Calu3 (cell line): ENCODE measurements around the gene CCL2. TPM values are rescaled to one million over a fixed set of nuclear protein-coding genes. Genes with fewer than 3 reads are reported as not detected.

ENCODE experiments used
- BruUV-seq: library from RNA; stranded (reverse); fragments of 400-500 nt; replicated peaks from 2 replicates; lab custom pipeline; 2021; lab: Mats Ljungman, UMichigan
- CTCF ChIA-PET: fragments of 300-600 bp; sonication (Branson Sonifier 250); formaldehyde crosslinking; loops from one replicate; lab custom pipeline; 2022; ENCODE audit warnings: antibody characterized with exemption; lab: Charles Lee
- DNase-seq: peaks from one replicate; pipeline ENCODE4 v3.0.0; 2022
- H3K27ac Mint-ChIP-seq: one replicate; pipeline ENCODE4 v1.8.0; 2022; ENCODE audit warnings: mixed read lengths; ENCODE audit not compliant: unreplicated experiment
- H3K27me3 Mint-ChIP-seq: one replicate; pipeline ENCODE4 v1.8.0; 2022; ENCODE audit warnings: mixed read lengths; ENCODE audit not compliant: unreplicated experiment
- H3K36me3 Mint-ChIP-seq: one replicate; pipeline ENCODE4 v1.8.0; 2022; ENCODE audit warnings: mild to moderate bottlenecking, moderate library complexity, mixed read lengths; ENCODE audit not compliant: insufficient read depth, unreplicated experiment
- H3K4me1 Mint-ChIP-seq: one replicate; pipeline ENCODE4 v1.8.0; 2022; ENCODE audit warnings: mild to moderate bottlenecking, low read depth, mixed read lengths; ENCODE audit not compliant: unreplicated experiment
- H3K4me3 Mint-ChIP-seq: one replicate; pipeline ENCODE4 v1.8.0; 2022; ENCODE audit warnings: mild to moderate bottlenecking, low read depth, moderate library complexity, mixed read lengths; ENCODE audit not compliant: unreplicated experiment
- H3K9me3 Mint-ChIP-seq: one replicate; pipeline ENCODE4 v1.8.0; 2022; ENCODE audit warnings: low read depth, mixed read lengths; ENCODE audit not compliant: unreplicated experiment
- intact Hi-C: fragments of 100-400 bp; cut with micrococcal nuclease; formaldehyde crosslinking; loops from one replicate; pipeline ENCODE4 v1.10.0; 2022; ENCODE audit not compliant: unreplicated experiment
- total RNA-seq: library from RNA; stranded (reverse); gene quantifications from 2 replicates; pipeline ENCODE4 v1.2.3, GENCODE V29; 2022
- TF ChIP-seq, protein P1 (sequence below): fragments of 200-600 bp; IDR thresholded peaks from one replicate; pipeline ENCODE4 v1.8.0; 2022; ENCODE audit warnings: antibody characterized with exemption; ENCODE audit not compliant: unreplicated experiment

CCL2 gene
- total RNA-seq, 1 experiment from 2014 or later: 6.0 TPM

GRCh38 chr17:34221411-34221810, 33.7 kb upstream of the CCL2 start:
- DNase-seq: no peak
- H3K4me1 Mint-ChIP-seq: no peaks in the 10 kb centered on the region
- BruUV-seq: no TSS peak
- no peaks in the 10 kb centered on the region for H3K36me3 Mint-ChIP-seq
- TF ChIP-seq, protein P1, sequence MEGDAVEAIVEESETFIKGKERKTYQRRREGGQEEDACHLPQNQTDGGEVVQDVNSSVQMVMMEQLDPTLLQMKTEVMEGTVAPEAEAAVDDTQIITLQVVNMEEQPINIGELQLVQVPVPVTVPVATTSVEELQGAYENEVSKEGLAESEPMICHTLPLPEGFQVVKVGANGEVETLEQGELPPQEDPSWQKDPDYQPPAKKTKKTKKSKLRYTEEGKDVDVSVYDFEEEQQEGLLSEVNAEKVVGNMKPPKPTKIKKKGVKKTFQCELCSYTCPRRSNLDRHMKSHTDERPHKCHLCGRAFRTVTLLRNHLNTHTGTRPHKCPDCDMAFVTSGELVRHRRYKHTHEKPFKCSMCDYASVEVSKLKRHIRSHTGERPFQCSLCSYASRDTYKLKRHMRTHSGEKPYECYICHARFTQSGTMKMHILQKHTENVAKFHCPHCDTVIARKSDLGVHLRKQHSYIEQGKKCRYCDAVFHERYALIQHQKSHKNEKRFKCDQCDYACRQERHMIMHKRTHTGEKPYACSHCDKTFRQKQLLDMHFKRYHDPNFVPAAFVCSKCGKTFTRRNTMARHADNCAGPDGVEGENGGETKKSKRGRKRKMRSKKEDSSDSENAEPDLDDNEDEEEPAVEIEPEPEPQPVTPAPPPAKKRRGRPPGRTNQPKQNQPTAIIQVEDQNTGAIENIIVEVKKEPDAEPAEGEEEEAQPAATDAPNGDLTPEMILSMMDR: no peak
- CTCF ChIA-PET: no interaction called here
- intact Hi-C loops: no loop called here
- no peak overlapping the region for H3K27ac Mint-ChIP-seq
- no peak overlapping the region for H3K4me3 Mint-ChIP-seq
- peaks cover 4% of the 10 kb centered on the region for H3K9me3 Mint-ChIP-seq
- peaks cover 41% of the 10 kb centered on the region for H3K27me3 Mint-ChIP-seq

GRCh38 chr17:34222722-34223497, 32.2 kb upstream of the CCL2 start:
- BruUV-seq: no TSS peak
- no peaks in the 10 kb centered on the region for H3K36me3 Mint-ChIP-seq
- DNase-seq: no peak
- H3K27me3 Mint-ChIP-seq: peaks cover 55% of the 10 kb centered on the region
- intact Hi-C loops: no loop called here
- CTCF ChIA-PET: no interaction called here
- H3K4me3 Mint-ChIP-seq: no peak overlapping the region
- peaks cover 2% of the 10 kb centered on the region for H3K9me3 Mint-ChIP-seq
- TF ChIP-seq, protein P1: no peak
- H3K4me1 Mint-ChIP-seq: no peaks in the 10 kb centered on the region
- H3K27ac Mint-ChIP-seq: no peak overlapping the region

DNA sequence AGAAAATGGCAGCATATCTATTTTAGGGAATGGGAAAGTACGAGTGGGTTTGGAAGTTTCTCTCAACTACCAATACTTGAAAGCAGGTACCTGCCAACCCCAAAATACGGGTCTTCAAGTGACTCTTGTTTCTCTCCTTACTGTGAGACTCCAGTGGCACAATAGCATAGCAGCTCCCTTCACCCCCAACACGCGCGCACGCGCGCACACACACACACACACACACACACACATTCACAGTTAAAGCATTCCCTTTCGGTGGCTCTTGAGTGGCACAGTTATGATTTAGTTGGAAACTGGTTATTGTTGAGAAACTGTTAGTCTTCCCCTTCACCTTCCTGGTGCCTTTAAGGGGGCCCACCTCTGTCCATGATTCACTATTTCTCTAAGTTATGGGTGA, 30.0 kb upstream of the CCL2 start:
- H3K36me3 Mint-ChIP-seq: no peaks in the 10 kb centered on the region
- no TSS peak for BruUV-seq
- H3K4me1 Mint-ChIP-seq: no peaks in the 10 kb centered on the region
- no peak for DNase-seq
- H3K27me3 Mint-ChIP-seq: peaks cover 42% of the 10 kb centered on the region
- H3K9me3 Mint-ChIP-seq: no peaks in the 10 kb centered on the region
- CTCF ChIA-PET: no interaction called here
- H3K4me3 Mint-ChIP-seq: no peak overlapping the region
- H3K27ac Mint-ChIP-seq: no peak overlapping the region
- intact Hi-C loops: no loop called here
- TF ChIP-seq, protein P1: no peak

GRCh38 chr17:34226011-34226743, 28.9 kb upstream of the CCL2 start:
- CTCF ChIA-PET: no interaction called here
- no peaks in the 10 kb centered on the region for H3K4me1 Mint-ChIP-seq
- BruUV-seq: no TSS peak
- DNase-seq: no peak
- no peaks in the 10 kb centered on the region for H3K9me3 Mint-ChIP-seq
- peaks cover 38% of the 10 kb centered on the region for H3K27me3 Mint-ChIP-seq
- intact Hi-C loops: no loop called here
- no peak overlapping the region for H3K4me3 Mint-ChIP-seq
- TF ChIP-seq, protein P1: no peak
- no peaks in the 10 kb centered on the region for H3K36me3 Mint-ChIP-seq
- no peak overlapping the region for H3K27ac Mint-ChIP-seq
